ENCODE measurements around the gene RBPJL.

GRCh38 chr20:45312241-45312640 is 5.6 kb downstream of the RBPJL start:
- TF ChIP-seq, protein P1, sequence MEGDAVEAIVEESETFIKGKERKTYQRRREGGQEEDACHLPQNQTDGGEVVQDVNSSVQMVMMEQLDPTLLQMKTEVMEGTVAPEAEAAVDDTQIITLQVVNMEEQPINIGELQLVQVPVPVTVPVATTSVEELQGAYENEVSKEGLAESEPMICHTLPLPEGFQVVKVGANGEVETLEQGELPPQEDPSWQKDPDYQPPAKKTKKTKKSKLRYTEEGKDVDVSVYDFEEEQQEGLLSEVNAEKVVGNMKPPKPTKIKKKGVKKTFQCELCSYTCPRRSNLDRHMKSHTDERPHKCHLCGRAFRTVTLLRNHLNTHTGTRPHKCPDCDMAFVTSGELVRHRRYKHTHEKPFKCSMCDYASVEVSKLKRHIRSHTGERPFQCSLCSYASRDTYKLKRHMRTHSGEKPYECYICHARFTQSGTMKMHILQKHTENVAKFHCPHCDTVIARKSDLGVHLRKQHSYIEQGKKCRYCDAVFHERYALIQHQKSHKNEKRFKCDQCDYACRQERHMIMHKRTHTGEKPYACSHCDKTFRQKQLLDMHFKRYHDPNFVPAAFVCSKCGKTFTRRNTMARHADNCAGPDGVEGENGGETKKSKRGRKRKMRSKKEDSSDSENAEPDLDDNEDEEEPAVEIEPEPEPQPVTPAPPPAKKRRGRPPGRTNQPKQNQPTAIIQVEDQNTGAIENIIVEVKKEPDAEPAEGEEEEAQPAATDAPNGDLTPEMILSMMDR (IDR thresholded peaks at IDR 0.05; ENCODE audit: low read depth, low read length, poor library complexity, severe bottlenecking) = no peak
- no peak for TF ChIP-seq EZH2phosphoT487 (IDR thresholded peaks at IDR 0.05; ENCODE audit: borderline replicate concordance, low read length)

Data from DOHH2 (cell line).